Transverse colon (tissue), 4 donors: ENCODE data around the gene EVI5. TPM values are rescaled to one million over a fixed set of nuclear protein-coding genes. Genes with fewer than 3 reads are reported as not detected.
"Not testable (repeated sequence)": the region's sequence is repeated elsewhere in the genome, so short reads cannot be mapped to it uniquely, and the experiment has no call there.

ENCODE experiments used
- DNase-seq: peaks from one replicate; pipeline ENCODE4 v3.0.0-alpha.2; 2019
- H3K27ac ChIP-seq, 4 donors: fragments of 200-600 bp; sonication (generic); 2 replicates each; pipeline ENCODE4 v1.5.1; 2016 to 2018; ENCODE audit warnings: inconsistent platforms in 4 of 4
- H3K27me3 ChIP-seq: fragments of 200-600 bp; sonication (generic); 2 replicates; pipeline ENCODE4 v1.5.1; 2017; ENCODE audit warnings: inconsistent platforms
- H3K36me3 ChIP-seq, 4 donors: fragments of 200-600 bp; sonication (generic); 2 replicates each; pipeline ENCODE4 v1.5.1; 2017 to 2019; ENCODE audit warnings: inconsistent platforms in 4 of 4
- H3K4me1 ChIP-seq, 4 donors: fragments of 200-600 bp; sonication (generic); 2 replicates each; pipeline ENCODE4 v1.5.1; 2017 to 2020; ENCODE audit warnings: inconsistent platforms in 4 of 4
- H3K4me3 ChIP-seq, 4 donors: fragments of 200-600 bp; sonication (generic); 1 replicate in 1 of 4; 2 replicates in 3 of 4; pipeline versions ENCODE4 v1.5.1 to v1.6.1; 2017 to 2019; ENCODE audit warnings: inconsistent platforms in 4 of 4
- H3K9me3 ChIP-seq, 2 donors: fragments of 200-600 bp; sonication (generic); 2 replicates each; pipeline ENCODE4 v1.5.1; 2017 to 2019; ENCODE audit warnings: inconsistent platforms in 2 of 2
- EP300 ChIP-seq: sonication (generic); formaldehyde crosslinking; IDR thresholded peaks from one replicate; pipeline ENCODE4 v1.6.1; 2017; ENCODE audit warnings: antibody characterized with exemption, low read depth
- POLR2A ChIP-seq: fragments of 450-650 bp; IDR thresholded peaks from one replicate; pipeline ENCODE4 v1.6.1; 2016; ENCODE audit warnings: antibody characterized with exemption, mild to moderate bottlenecking, moderate library complexity
- POLR2AphosphoS5 ChIP-seq, 3 donors: sonication (generic); formaldehyde crosslinking; IDR thresholded peaks; one replicate each; pipeline ENCODE4 v1.6.1; 2016; ENCODE audit warnings: antibody characterized with exemption in 3 of 3
- WGBS, 2 donors: methylation state at CpG; one replicate each; pipeline ENCODE4 v1.1.5; 2018; ENCODE audit warnings: low coverage in 1 of 2; 5-methylcytosine and 5-hydroxymethylcytosine counted together
- in situ Hi-C, 4 donors: fragments of 200-750 bp; cut with MboI; loops; one replicate each; pipeline versions ENCODE4 v1.15.0 to v1.15.1; 2017; ENCODE audit warnings: low sequenced_read_pairs in 3 of 4, low pct_ligation_motif_present in 1 of 4, low pct_unique_long_range_greater_than_20kb in 1 of 4
- intact Hi-C: fragments of 100-400 bp; cut with DNase I; formaldehyde crosslinking; loops from one replicate; pipeline ENCODE4 v1.15.1; 2023; ENCODE audit warnings: low total_unique reads
- total RNA-seq, 4 donors: library from RNA; depleted of rRNA; stranded (reverse); fragments of >200 nt; gene quantifications; one replicate each; pipeline ENCODE4 v1.1.0, GENCODE V29; 2016
- TF ChIP-seq, protein P1 (sequence below), 5 experiments: fragments of 200-600 bp in 3 of 5; fragments of 450-650 bp in 2 of 5; sonication (generic) in 3 of 5; IDR thresholded peaks; 1 replicate in 2 of 5; 2 replicates in 3 of 5; pipeline ENCODE4 v1.5.1; 2016 to 2017; ENCODE audit warnings: antibody characterized with exemption in 5 of 5, inconsistent platforms in 3 of 5, mild to moderate bottlenecking in 2 of 5, moderate library complexity in 1 of 5

The EVI5 gene
- total RNA-seq, 4 donors from 2014 or later, result 10.5 to 57.6 (median 15.3) TPM

- DNase-seq, result no peak
- in situ Hi-C loops, result no loop called here
- intact Hi-C loops, result no loop called here
- Histone ChIP-seq H3K9me3 (peaks cover 19 to 28% of the 10 kb centered on the region in 2 donors), H3K27ac (no peak overlapping the region), H3K4me1 (no peaks in the 10 kb centered on the region), H3K4me3 (no peak overlapping the region), H3K36me3 (peaks cover 0 to 31% (median 9%) of the 10 kb centered on the region in 4 donors), H3K27me3 (no peaks in the 10 kb centered on the region)
- TF ChIP-seq EP300 (no peak), POLR2AphosphoS5 (IDR thresholded peaks at IDR 0.05) (no peak), POLR2A (no peak)
- TF ChIP-seq, protein P1, sequence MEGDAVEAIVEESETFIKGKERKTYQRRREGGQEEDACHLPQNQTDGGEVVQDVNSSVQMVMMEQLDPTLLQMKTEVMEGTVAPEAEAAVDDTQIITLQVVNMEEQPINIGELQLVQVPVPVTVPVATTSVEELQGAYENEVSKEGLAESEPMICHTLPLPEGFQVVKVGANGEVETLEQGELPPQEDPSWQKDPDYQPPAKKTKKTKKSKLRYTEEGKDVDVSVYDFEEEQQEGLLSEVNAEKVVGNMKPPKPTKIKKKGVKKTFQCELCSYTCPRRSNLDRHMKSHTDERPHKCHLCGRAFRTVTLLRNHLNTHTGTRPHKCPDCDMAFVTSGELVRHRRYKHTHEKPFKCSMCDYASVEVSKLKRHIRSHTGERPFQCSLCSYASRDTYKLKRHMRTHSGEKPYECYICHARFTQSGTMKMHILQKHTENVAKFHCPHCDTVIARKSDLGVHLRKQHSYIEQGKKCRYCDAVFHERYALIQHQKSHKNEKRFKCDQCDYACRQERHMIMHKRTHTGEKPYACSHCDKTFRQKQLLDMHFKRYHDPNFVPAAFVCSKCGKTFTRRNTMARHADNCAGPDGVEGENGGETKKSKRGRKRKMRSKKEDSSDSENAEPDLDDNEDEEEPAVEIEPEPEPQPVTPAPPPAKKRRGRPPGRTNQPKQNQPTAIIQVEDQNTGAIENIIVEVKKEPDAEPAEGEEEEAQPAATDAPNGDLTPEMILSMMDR (IDR thresholded peaks at IDR 0.05), result no peak
- WGBS, 2 donors, result 76 to 95% methylated on average over 2 to 3 of the region's 3 CpGs
Measured at GRCh38 chr1:92655197-92655801, 129.6 kb downstream of the EVI5 start.

GRCh38 chr1:92653605-92654381, 131.1 kb downstream of the EVI5 start:
- Histone ChIP-seq H3K4me1 (no peaks in the 10 kb centered on the region), H3K9me3 (peaks cover 19 to 28% of the 10 kb centered on the region in 2 donors), H3K27ac (no peak overlapping the region), H3K27me3 (no peaks in the 10 kb centered on the region), H3K36me3 (peaks cover 0 to 27% (median 9%) of the 10 kb centered on the region in 4 donors), H3K4me3 (no peak overlapping the region)
- WGBS, 2 donors, result 96% methylated on average over 4 of the region's 4 CpGs; no CpG with 5 or more reads in 1 of the 2 donors
- DNase-seq, result no peak
- TF ChIP-seq, protein P1 (IDR thresholded peaks at IDR 0.05), result no peak
- TF ChIP-seq POLR2A, result no peak
- no peak for TF ChIP-seq EP300
- TF ChIP-seq POLR2AphosphoS5 (IDR thresholded peaks at IDR 0.05), result no peak
- intact Hi-C loops (no loop called here), in situ Hi-C loops (no loop called here)

DNA sequence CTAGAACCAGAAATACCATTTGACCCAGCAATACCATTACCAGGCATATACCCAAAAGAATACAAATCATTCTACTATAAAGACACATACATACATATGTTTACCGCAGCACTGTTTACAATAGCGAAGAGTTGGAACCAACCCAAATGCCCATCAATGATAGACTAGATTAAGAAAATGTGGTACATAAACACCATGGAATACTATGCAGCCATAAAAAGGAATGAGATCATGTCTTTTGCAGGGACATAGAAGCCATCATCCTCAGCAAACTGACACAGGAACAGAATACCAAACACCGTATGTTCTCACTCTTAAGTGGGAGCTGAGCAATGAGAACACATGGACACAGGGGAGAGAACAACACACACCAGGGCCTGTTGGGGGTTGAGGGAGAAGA, 144.2 kb downstream of the EVI5 start:
- H3K4me1 ChIP-seq, in situ Hi-C loops: not testable (repeated sequence)

GRCh38 chr1:92638498-92638897, 146.4 kb downstream of the EVI5 start:
- Histone ChIP-seq H3K27me3 (no peaks in the 10 kb centered on the region), H3K9me3 (no peaks in the 10 kb centered on the region), H3K4me1 (no peaks in the 10 kb centered on the region), H3K4me3 (no peak overlapping the region), H3K27ac (no peak overlapping the region), H3K36me3 (peaks cover 0 to 22% (median 9%) of the 10 kb centered on the region in 4 donors)
- no peak for DNase-seq
- TF ChIP-seq, protein P1 (IDR thresholded peaks at IDR 0.05), result no peak
- no peak for TF ChIP-seq POLR2A
- no peak for TF ChIP-seq EP300
- no peak for TF ChIP-seq POLR2AphosphoS5 (IDR thresholded peaks at IDR 0.05)
- intact Hi-C loops, result no loop called here
- in situ Hi-C loops, result no loop called here

More for the DNA sequence above, 144.2 kb downstream of the EVI5 start:
- H3K27ac ChIP-seq, DNase-seq, H3K9me3 ChIP-seq, intact Hi-C loops, H3K4me3 ChIP-seq, H3K27me3 ChIP-seq, H3K36me3 ChIP-seq: not testable (repeated sequence)
- WGBS, 2 donors, result 96 to 100% methylated on average over 3 of the region's 3 CpGs

DNA sequence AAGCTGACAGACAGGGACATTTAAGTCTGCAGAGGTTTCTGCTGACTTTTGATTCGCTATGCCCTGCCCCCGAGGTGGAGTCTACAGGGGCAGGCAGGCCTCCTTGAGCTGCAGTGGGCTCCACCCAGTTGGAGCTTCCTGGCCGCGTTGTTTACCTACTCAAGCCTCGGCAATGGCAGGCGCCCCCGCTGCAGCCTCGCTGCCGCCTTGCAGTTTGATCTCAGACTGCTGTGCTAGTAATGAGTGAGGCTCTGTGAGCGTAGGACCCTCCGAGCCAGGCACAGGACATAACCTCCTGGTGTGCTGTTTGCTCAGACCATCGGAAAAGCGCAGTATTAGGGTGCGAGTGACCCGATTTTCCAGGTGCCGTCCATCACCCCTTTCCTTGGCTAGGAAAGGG, 149.7 kb downstream of the EVI5 start:
- H3K27ac ChIP-seq, H3K9me3 ChIP-seq, H3K4me1 ChIP-seq, DNase-seq, H3K27me3 ChIP-seq, in situ Hi-C loops, intact Hi-C loops, H3K4me3 ChIP-seq: not testable (repeated sequence)
- 80 to 98% methylated on average over 2 to 16 of the region's 16 CpGs for WGBS, 2 donors
- H3K36me3 ChIP-seq, result peaks cover 0 to 22% (median 9%) of the 10 kb centered on the region in 4 donors
